H1 (cell line): ENCODE data around the gene VMP1. TPM values are rescaled to one million over a fixed set of nuclear protein-coding genes. Genes with fewer than 3 reads are reported as not detected.

Experiments used
- CTCF ChIA-PET: fragments of 300-600 bp; sonication (Branson Sonifier 250); formaldehyde crosslinking; loops from one replicate; lab custom pipeline; 2021; ENCODE audit not compliant: partially characterized antibody; lab: Charles Lee
- POLR2A ChIA-PET: fragments of 300-600 bp; sonication (Branson Sonifier 250); formaldehyde crosslinking; loops from one replicate; lab custom pipeline; 2021; ENCODE audit warnings: inconsistent platforms; ENCODE audit not compliant: partially characterized antibody; lab: Charles Lee
- DNase-seq, 2 experiments: peaks; one replicate each; pipeline versions ENCODE4 v3.0.0 to v3.0.0-alpha.2; 2010 to 2022; ENCODE audit warnings: low spot score in 2 of 2, low read depth in 1 of 2, mixed read lengths in 1 of 2
- FAIRE-seq: peaks from 2 replicates; lab custom pipeline; 2011; peaks lifted over from hg19 to GRCh38; lab: Jason Lieb, UNC
- H2AFZ ChIP-seq: 2 replicates; pipeline ENCODE4 v1.8.1; 2012; ENCODE audit warnings: low read length, inconsistent platforms
- H2AK5ac ChIP-seq: 2 replicates; pipeline ENCODE4 v1.6.1; 2013; ENCODE audit warnings: low read depth, low read length
- H2BK120ac ChIP-seq: replicated peaks from 2 replicates; pipeline ENCODE3; 2013; ENCODE audit warnings: low read depth, low read length, inconsistent platforms
- H2BK12ac ChIP-seq: 2 replicates; pipeline ENCODE4 v1.6.1; 2013; ENCODE audit warnings: low read depth, low read length
- H2BK15ac ChIP-seq: 2 replicates; pipeline ENCODE4 v1.6.1; 2013; ENCODE audit warnings: low read length
- H2BK20ac ChIP-seq: 2 replicates; pipeline ENCODE4 v1.6.1; 2013; ENCODE audit warnings: low read length
- H2BK5ac ChIP-seq: 2 replicates; pipeline ENCODE4 v1.6.1; 2013; ENCODE audit warnings: low read depth, low read length
- H3K14ac ChIP-seq: 2 replicates; pipeline ENCODE4 v1.6.1; 2013; ENCODE audit warnings: inconsistent platforms; ENCODE audit not compliant: insufficient read length
- H3K18ac ChIP-seq: 2 replicates; pipeline ENCODE4 v1.6.1; 2013; ENCODE audit warnings: low read length; ENCODE audit errors: extremely low read depth
- H3K23ac ChIP-seq: 2 replicates; pipeline ENCODE4 v1.6.1; 2013; ENCODE audit warnings: inconsistent platforms; ENCODE audit not compliant: insufficient read length
- H3K23me2 ChIP-seq: 2 replicates; pipeline ENCODE4 v1.6.1; 2013; ENCODE audit warnings: low read depth, low read length
- H3K27ac ChIP-seq: 2 replicates; pipeline ENCODE4 v1.6.1; 2011; ENCODE audit warnings: low read depth, low read length, inconsistent platforms
- H3K27me3 ChIP-seq, 4 experiments: replicated peaks in 1 of 4; 1 replicate in 1 of 4; 2 replicates in 3 of 4; pipeline versions ENCODE4 v1.6.1 to v1.8.1; 2011 to 2013; ENCODE audit warnings: low read length in 3 of 4, mild to moderate bottlenecking in 3 of 4, inconsistent platforms in 2 of 4, mixed read lengths in 2 of 4, moderate library complexity in 1 of 4; ENCODE audit not compliant: control insufficient read depth in 3 of 4, insufficient read depth in 3 of 4; ENCODE audit errors: extremely low read depth in 1 of 4
- H3K36me3 ChIP-seq, 4 experiments: 2 replicates each; pipeline versions ENCODE4 v1.6.1 to v1.8.1; 2011 to 2013; ENCODE audit warnings: mild to moderate bottlenecking in 4 of 4, low read length in 3 of 4, moderate library complexity in 2 of 4, control low read depth in 1 of 4, inconsistent platforms in 1 of 4; ENCODE audit not compliant: insufficient read depth in 4 of 4, control insufficient read depth in 2 of 4
- H3K4ac ChIP-seq: replicated peaks from 2 replicates; pipeline ENCODE3; 2013; ENCODE audit warnings: low read length, low read depth, mixed read lengths, inconsistent platforms; ENCODE audit not compliant: insufficient read length
- H3K4me1 ChIP-seq, 4 experiments: replicated peaks in 1 of 4; 1 replicate in 1 of 4; 2 replicates in 3 of 4; pipeline versions ENCODE4 v1.6.1 to v1.8.1; 2011 to 2013; ENCODE audit warnings: low read length in 3 of 4, inconsistent platforms in 2 of 4, mixed read lengths in 1 of 4; ENCODE audit not compliant: insufficient read depth in 4 of 4, control insufficient read depth in 3 of 4
- H3K4me2 ChIP-seq, 2 experiments: 2 replicates each; pipeline versions ENCODE4 v1.6.1 to v1.8.1; 2011 to 2013; ENCODE audit warnings: low read depth in 2 of 2, low read length in 2 of 2, control low read depth in 1 of 2, inconsistent platforms in 1 of 2, mild to moderate bottlenecking in 1 of 2; ENCODE audit not compliant: insufficient read depth in 1 of 2
- H3K4me3 ChIP-seq, 4 experiments: fragments of 200-600, 300-600 bp in 1 of 4; sonication (generic), shearing (Covaris generic), sonication (Bioruptor Twin) in 1 of 4; 2 replicates each; pipeline versions ENCODE4 v1.5.1 to v1.8.1; 2011 to 2016; ENCODE audit warnings: low read length in 4 of 4, low read depth in 3 of 4, control low read depth in 2 of 4, inconsistent platforms in 2 of 4, mild to moderate bottlenecking in 2 of 4, mixed read lengths in 1 of 4, moderate library complexity in 1 of 4; ENCODE audit not compliant: insufficient read depth in 2 of 4; ENCODE audit errors: extremely low read depth in 1 of 4
- H3K56ac ChIP-seq: replicated peaks from 2 replicates; pipeline ENCODE3; 2013; ENCODE audit warnings: low read depth, mild to moderate bottlenecking, mixed read lengths, low read length, inconsistent platforms; ENCODE audit not compliant: insufficient read length
- H3K79me1 ChIP-seq: 2 replicates; pipeline ENCODE4 v1.6.1; 2013; ENCODE audit warnings: low read depth, low read length, control low read depth
- H3K79me2 ChIP-seq, 2 experiments: 2 replicates each; pipeline versions ENCODE4 v1.6.1 to v1.8.1; 2012 to 2013; ENCODE audit warnings: low read length in 2 of 2, mild to moderate bottlenecking in 2 of 2, inconsistent platforms in 1 of 2; ENCODE audit not compliant: insufficient read depth in 2 of 2, control insufficient read depth in 1 of 2
- H3K9ac ChIP-seq, 4 experiments: replicated peaks in 1 of 4; 1 replicate in 1 of 4; 2 replicates in 3 of 4; pipeline versions ENCODE4 v1.6.1 to v1.8.1; 2011 to 2013; ENCODE audit warnings: low read depth in 3 of 4, low read length in 3 of 4, control low read depth in 2 of 4, mild to moderate bottlenecking in 2 of 4, moderate library complexity in 2 of 4, inconsistent platforms in 1 of 4; ENCODE audit errors: extremely low read depth in 1 of 4
- H3K9me3 ChIP-seq, 2 experiments: 2 replicates each; pipeline versions ENCODE4 v1.6.1 to v1.8.1; 2012 to 2013; ENCODE audit warnings: mild to moderate bottlenecking in 2 of 2, moderate library complexity in 2 of 2, control low read depth in 1 of 2, inconsistent platforms in 1 of 2, low read depth in 1 of 2, low read length in 1 of 2, mixed read lengths in 1 of 2; ENCODE audit not compliant: insufficient read depth in 2 of 2
- H4K20me1 ChIP-seq, 2 experiments: replicated peaks in 1 of 2; 2 replicates each; pipeline versions ENCODE3 to v1.8.1; 2011 to 2013; ENCODE audit warnings: inconsistent platforms in 2 of 2, low read length in 2 of 2, mild to moderate bottlenecking in 1 of 2; ENCODE audit not compliant: insufficient read depth in 2 of 2, control insufficient read depth in 1 of 2
- H4K5ac ChIP-seq: 2 replicates; pipeline ENCODE4 v1.6.1; 2013; ENCODE audit warnings: low read length, low read depth, mixed read lengths, inconsistent platforms; ENCODE audit not compliant: insufficient read length
- H4K8ac ChIP-seq: 2 replicates; pipeline ENCODE4 v1.8.0; 2013; ENCODE audit warnings: mild to moderate bottlenecking, moderate library complexity, low read length, inconsistent platforms; ENCODE audit not compliant: insufficient read depth; ENCODE audit errors: extremely low read depth
- H4K91ac ChIP-seq: replicated peaks from 2 replicates; pipeline ENCODE3; 2013; ENCODE audit warnings: low read length, mixed read lengths, inconsistent platforms; ENCODE audit not compliant: insufficient read length
- WGBS, 2 experiments: shearing (Covaris generic) in 1 of 2; methylation state at CpG; one replicate each; pipeline versions ENCODE4 v1.1.6 to v1.1.7; 2013 to 2015; ENCODE audit warnings: low lambda C conversion rate in 2 of 2, mixed read lengths in 2 of 2, inconsistent platforms in 1 of 2, low coverage in 1 of 2, missing lambda C conversion rate in 1 of 2; ENCODE audit not compliant: insufficient replicate concordance in 2 of 2, insufficient coverage in 1 of 2, insufficient read length in 1 of 2; ENCODE audit errors: extremely low coverage in 1 of 2, missing lambda C conversion rate in 1 of 2; 5-methylcytosine and 5-hydroxymethylcytosine counted together
- polyA plus RNA-seq, 7 experiments: library from polyadenylated mRNA; depleted of rRNA in 3 of 7; stranded (reverse) in 5 of 7; unstranded in 2 of 7; fragments of >200 nt in 5 of 7; fragments of 200-250 nt in 2 of 7; gene quantifications; 1 replicate in 5 of 7; 2 replicates in 1 of 7; 4 replicates in 1 of 7; pipeline versions ENCODE4 v1.2.1 to v1.2.3, GENCODE V29; 2011 to 2013; ENCODE audit warnings: missing spikeins in 2 of 7, mixed read lengths in 2 of 7
- total RNA-seq: library from RNA; stranded (reverse); fragmentation: NEBNext Ultra II Directional; extraction: Animal tissue kit (Norgen Biotek cat#: 25700); gene quantifications from 2 replicates; pipeline ENCODE4 v1.2.1, GENCODE V29; 2021
- TF ChIP-seq, protein P1 (sequence below): IDR thresholded peaks from 2 replicates; pipeline ENCODE4 v1.6.1; 2012; ENCODE audit warnings: low read length, inconsistent platforms

VMP1 gene
- total and polyA plus RNA-seq, 2 of the 8 experiments (the other 6 are each of a cell fraction or from before 2014, with no cell fraction given) = 45.0 to 92.7 TPM

DNA sequence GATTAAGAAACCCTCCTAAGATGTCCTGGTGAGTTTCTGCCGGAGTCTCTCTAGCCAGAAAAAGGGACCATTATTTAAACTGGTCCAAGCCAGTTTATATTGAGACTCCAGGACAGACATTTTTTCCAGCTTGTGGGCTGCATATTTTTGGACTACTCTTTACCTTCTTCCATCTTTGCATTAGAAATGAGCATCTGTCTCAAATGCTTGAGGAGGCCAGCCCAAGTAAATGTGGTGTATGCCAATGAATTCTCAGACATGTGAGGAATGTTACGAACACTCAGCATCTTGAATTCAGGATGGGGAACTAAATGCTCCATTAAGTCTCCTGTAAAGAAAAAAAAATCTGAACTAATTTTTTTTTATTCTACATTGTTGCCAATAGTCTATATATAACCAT lies 166.9 kb downstream of the VMP1 start:
- Histone ChIP-seq H3K23ac (no peak overlapping the region), H3K4me2 (no peak overlapping the region), H3K4me3 (no peak overlapping the region), H3K4me1 (no peaks in the 10 kb centered on the region), H3K27ac (no peak overlapping the region), H3K27me3 (no peaks in the 10 kb centered on the region), H3K9ac (no peak overlapping the region), H3K14ac (no peak overlapping the region), H2BK15ac (no peak overlapping the region), H2AFZ (no peak overlapping the region), H4K5ac (no peak overlapping the region), H3K79me2 (no peaks in the 10 kb centered on the region), H4K8ac (no peak overlapping the region), H2BK5ac (no peak overlapping the region), H3K56ac (no peak overlapping the region), H2BK120ac (no peak overlapping the region), H4K20me1 (no peaks in the 10 kb centered on the region), H3K36me3 (peaks cover 3 to 24% (median 10%) of the 10 kb centered on the region in 4 experiments; a peak in 6 of 8 replicates), H2BK20ac (no peak overlapping the region), H4K91ac (no peak overlapping the region), H2BK12ac (no peak overlapping the region), H2AK5ac (no peak overlapping the region), H3K18ac (no peak overlapping the region), H3K4ac (no peak overlapping the region), H3K79me1 (no peaks in the 10 kb centered on the region), H3K9me3 (no peaks in the 10 kb centered on the region; a peak in 1 of 4 replicates), H3K23me2 (no peaks in the 10 kb centered on the region)
- ChIA-PET CTCF (interaction anchor here (1.5 kb wide), 1 partner anchor 121 kb away, joined by 4 read pairs; no protein-coding TSS in a partner anchor), POLR2A (interaction anchor here (0.6 kb wide), 1 partner anchor 80 kb away, joined by 3 read pairs; no protein-coding TSS in a partner anchor)
- DNase-seq (no peak), FAIRE-seq (no peak)
- 95% methylated on average over 2 of the region's 2 CpGs; no CpG with 5 or more reads in 1 of the 2 experiments for WGBS, 2 experiments
- TF ChIP-seq, protein P1, sequence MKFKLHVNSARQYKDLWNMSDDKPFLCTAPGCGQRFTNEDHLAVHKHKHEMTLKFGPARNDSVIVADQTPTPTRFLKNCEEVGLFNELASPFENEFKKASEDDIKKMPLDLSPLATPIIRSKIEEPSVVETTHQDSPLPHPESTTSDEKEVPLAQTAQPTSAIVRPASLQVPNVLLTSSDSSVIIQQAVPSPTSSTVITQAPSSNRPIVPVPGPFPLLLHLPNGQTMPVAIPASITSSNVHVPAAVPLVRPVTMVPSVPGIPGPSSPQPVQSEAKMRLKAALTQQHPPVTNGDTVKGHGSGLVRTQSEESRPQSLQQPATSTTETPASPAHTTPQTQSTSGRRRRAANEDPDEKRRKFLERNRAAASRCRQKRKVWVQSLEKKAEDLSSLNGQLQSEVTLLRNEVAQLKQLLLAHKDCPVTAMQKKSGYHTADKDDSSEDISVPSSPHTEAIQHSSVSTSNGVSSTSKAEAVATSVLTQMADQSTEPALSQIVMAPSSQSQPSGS = no peak
